WTC11 (cell line): Measurements from ENCODE around the gene UPP1.
"Not testable (repeated sequence)": the region's sequence is repeated elsewhere in the genome, so short reads cannot be mapped to it uniquely, and the experiment has no call there.

ENCODE experiments used
- ATF6 ChIP-seq: sonication (generic); formaldehyde crosslinking; IDR thresholded peaks from 2 replicates; pipeline ENCODE4 v1.8.1; 2023; ENCODE audit warnings: mild to moderate bottlenecking, missing genetic modification reagents
- CTCF ChIP-seq: fragments of 200-600 bp; IDR thresholded peaks from 2 replicates; pipeline ENCODE4 v1.8.0; 2022; ENCODE audit warnings: antibody characterized with exemption
- E2F5 ChIP-seq: sonication (generic); formaldehyde crosslinking; IDR thresholded peaks from 2 replicates; pipeline ENCODE4 v1.8.1; 2022; ENCODE audit warnings: mild to moderate bottlenecking, moderate library complexity, missing genetic modification reagents
- ELF4 ChIP-seq: sonication (generic); formaldehyde crosslinking; IDR thresholded peaks from 2 replicates; pipeline ENCODE4 v1.8.1; 2022; ENCODE audit warnings: low read depth, mild to moderate bottlenecking, moderate library complexity, missing genetic modification reagents
- ETV6 ChIP-seq: sonication (generic); formaldehyde crosslinking; IDR thresholded peaks from 2 replicates; pipeline ENCODE4 v1.8.1; 2022; ENCODE audit warnings: mild to moderate bottlenecking, missing genetic modification reagents
- NFYB ChIP-seq: sonication (generic); formaldehyde crosslinking; conservative IDR thresholded peaks from 2 replicates; pipeline ENCODE4 v1.8.0; 2022; ENCODE audit warnings: low read depth, missing genetic modification reagents
- OVOL2 ChIP-seq: fragments of 250-450 bp; sonication (Bioruptor Pico); IDR thresholded peaks from 2 replicates; pipeline ENCODE4 v1.9.0; 2021; ENCODE audit warnings: mild to moderate bottlenecking, borderline replicate concordance
- SP1 ChIP-seq: sonication (generic); formaldehyde crosslinking; conservative IDR thresholded peaks from 2 replicates; pipeline ENCODE4 v1.8.1; 2022; ENCODE audit warnings: missing genetic modification reagents
- TP53 ChIP-seq: sonication (generic); formaldehyde crosslinking; IDR thresholded peaks from 2 replicates; pipeline ENCODE4 v1.8.1; 2023; ENCODE audit warnings: mild to moderate bottlenecking, missing genetic modification reagents
- USF2 ChIP-seq: sonication (generic); formaldehyde crosslinking; IDR thresholded peaks from 2 replicates; pipeline ENCODE4 v1.8.1; 2023; ENCODE audit warnings: mild to moderate bottlenecking, missing genetic modification reagents, moderate library complexity
- ZNF263 ChIP-seq: sonication (generic); formaldehyde crosslinking; IDR thresholded peaks from 2 replicates; pipeline ENCODE4 v1.8.1; 2022; ENCODE audit warnings: low read depth, mild to moderate bottlenecking, moderate library complexity, missing genetic modification reagents
- TF ChIP-seq, protein P1 (sequence below): sonication (generic); formaldehyde crosslinking; IDR thresholded peaks from 2 replicates; pipeline ENCODE4 v1.8.0; 2022; ENCODE audit warnings: mild to moderate bottlenecking, missing genetic modification reagents
- TF ChIP-seq, protein P2 (sequence below): sonication (generic); formaldehyde crosslinking; IDR thresholded peaks from 2 replicates; pipeline ENCODE4 v1.8.0; 2023; ENCODE audit warnings: mild to moderate bottlenecking, missing genetic modification reagents
- TF ChIP-seq, protein P3 (sequence below): sonication (generic); formaldehyde crosslinking; IDR thresholded peaks from 2 replicates; pipeline ENCODE4 v1.8.1; 2023; ENCODE audit warnings: mild to moderate bottlenecking, missing genetic modification reagents

GRCh38 chr7:48147690-48148089 lies 58.6 kb downstream of the UPP1 start:
- TF ChIP-seq USF2 (CRISPR knock-in tag); ATF6 (CRISPR knock-in tag); CTCF; ETV6 (CRISPR knock-in tag); ZNF263 (CRISPR knock-in tag); SP1; OVOL2 (CRISPR knock-in tag); E2F5 (CRISPR knock-in tag); NFYB (CRISPR knock-in tag); ELF4; TP53 (CRISPR knock-in tag): not testable (repeated sequence)
- TF ChIP-seq, protein P1, sequence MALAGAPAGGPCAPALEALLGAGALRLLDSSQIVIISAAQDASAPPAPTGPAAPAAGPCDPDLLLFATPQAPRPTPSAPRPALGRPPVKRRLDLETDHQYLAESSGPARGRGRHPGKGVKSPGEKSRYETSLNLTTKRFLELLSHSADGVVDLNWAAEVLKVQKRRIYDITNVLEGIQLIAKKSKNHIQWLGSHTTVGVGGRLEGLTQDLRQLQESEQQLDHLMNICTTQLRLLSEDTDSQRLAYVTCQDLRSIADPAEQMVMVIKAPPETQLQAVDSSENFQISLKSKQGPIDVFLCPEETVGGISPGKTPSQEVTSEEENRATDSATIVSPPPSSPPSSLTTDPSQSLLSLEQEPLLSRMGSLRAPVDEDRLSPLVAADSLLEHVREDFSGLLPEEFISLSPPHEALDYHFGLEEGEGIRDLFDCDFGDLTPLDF = not testable (repeated sequence)
- TF ChIP-seq, protein P2, sequence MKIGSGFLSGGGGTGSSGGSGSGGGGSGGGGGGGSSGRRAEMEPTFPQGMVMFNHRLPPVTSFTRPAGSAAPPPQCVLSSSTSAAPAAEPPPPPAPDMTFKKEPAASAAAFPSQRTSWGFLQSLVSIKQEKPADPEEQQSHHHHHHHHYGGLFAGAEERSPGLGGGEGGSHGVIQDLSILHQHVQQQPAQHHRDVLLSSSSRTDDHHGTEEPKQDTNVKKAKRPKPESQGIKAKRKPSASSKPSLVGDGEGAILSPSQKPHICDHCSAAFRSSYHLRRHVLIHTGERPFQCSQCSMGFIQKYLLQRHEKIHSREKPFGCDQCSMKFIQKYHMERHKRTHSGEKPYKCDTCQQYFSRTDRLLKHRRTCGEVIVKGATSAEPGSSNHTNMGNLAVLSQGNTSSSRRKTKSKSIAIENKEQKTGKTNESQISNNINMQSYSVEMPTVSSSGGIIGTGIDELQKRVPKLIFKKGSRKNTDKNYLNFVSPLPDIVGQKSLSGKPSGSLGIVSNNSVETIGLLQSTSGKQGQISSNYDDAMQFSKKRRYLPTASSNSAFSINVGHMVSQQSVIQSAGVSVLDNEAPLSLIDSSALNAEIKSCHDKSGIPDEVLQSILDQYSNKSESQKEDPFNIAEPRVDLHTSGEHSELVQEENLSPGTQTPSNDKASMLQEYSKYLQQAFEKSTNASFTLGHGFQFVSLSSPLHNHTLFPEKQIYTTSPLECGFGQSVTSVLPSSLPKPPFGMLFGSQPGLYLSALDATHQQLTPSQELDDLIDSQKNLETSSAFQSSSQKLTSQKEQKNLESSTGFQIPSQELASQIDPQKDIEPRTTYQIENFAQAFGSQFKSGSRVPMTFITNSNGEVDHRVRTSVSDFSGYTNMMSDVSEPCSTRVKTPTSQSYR (CRISPR knock-in tag) = not testable (repeated sequence)
- TF ChIP-seq, protein P3, sequence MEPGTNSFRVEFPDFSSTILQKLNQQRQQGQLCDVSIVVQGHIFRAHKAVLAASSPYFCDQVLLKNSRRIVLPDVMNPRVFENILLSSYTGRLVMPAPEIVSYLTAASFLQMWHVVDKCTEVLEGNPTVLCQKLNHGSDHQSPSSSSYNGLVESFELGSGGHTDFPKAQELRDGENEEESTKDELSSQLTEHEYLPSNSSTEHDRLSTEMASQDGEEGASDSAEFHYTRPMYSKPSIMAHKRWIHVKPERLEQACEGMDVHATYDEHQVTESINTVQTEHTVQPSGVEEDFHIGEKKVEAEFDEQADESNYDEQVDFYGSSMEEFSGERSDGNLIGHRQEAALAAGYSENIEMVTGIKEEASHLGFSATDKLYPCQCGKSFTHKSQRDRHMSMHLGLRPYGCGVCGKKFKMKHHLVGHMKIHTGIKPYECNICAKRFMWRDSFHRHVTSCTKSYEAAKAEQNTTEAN (CRISPR knock-in tag) = not testable (repeated sequence)
